Endodermal cell (in vitro differentiated cells): ENCODE results near the gene CCDC61. TPM values are rescaled to one million over a fixed set of nuclear protein-coding genes. Genes with fewer than 3 reads are reported as not detected.

ENCODE experiments used
- DNase-seq: peaks from one replicate; pipeline ENCODE4 v3.0.0-alpha.2; 2017
- H3K27ac ChIP-seq: 2 replicates; pipeline ENCODE4 v1.5.1; 2013; ENCODE audit warnings: mild to moderate bottlenecking, low read depth, low read length, moderate library complexity
- H3K27me3 ChIP-seq: 2 replicates; pipeline ENCODE4 v1.6.1; 2013; ENCODE audit warnings: mild to moderate bottlenecking, low read length, moderate library complexity; ENCODE audit not compliant: insufficient read depth, control insufficient read depth, poor library complexity, severe bottlenecking
- H3K36me3 ChIP-seq: 2 replicates; pipeline ENCODE4 v1.7.0; 2013; ENCODE audit warnings: mild to moderate bottlenecking, low read length, moderate library complexity; ENCODE audit not compliant: control insufficient read depth, insufficient read depth
- H3K4me1 ChIP-seq: one replicate; pipeline ENCODE4 v1.7.0; 2013; ENCODE audit warnings: low read length; ENCODE audit not compliant: control insufficient read depth, insufficient read depth
- H3K4me3 ChIP-seq: 2 replicates; pipeline ENCODE4 v1.5.1; 2013; ENCODE audit warnings: mild to moderate bottlenecking, low read length, moderate library complexity
- H3K9ac ChIP-seq: 2 replicates; pipeline ENCODE4 v1.6.1; 2013; ENCODE audit warnings: mild to moderate bottlenecking, low read length, moderate library complexity; ENCODE audit not compliant: poor library complexity, severe bottlenecking; ENCODE audit errors: extremely low read depth
- H3K9me3 ChIP-seq: 2 replicates; pipeline ENCODE4 v1.6.1; 2013; ENCODE audit warnings: mild to moderate bottlenecking, low read length, moderate library complexity; ENCODE audit not compliant: control insufficient read depth
- H3K27ac Mint-ChIP-seq: 2 replicates; pipeline ENCODE4 v1.8.0; 2020; ENCODE audit warnings: mixed read lengths
- H3K27me3 Mint-ChIP-seq: 2 replicates; pipeline ENCODE4 v1.8.0; 2021; ENCODE audit warnings: mild to moderate bottlenecking, mixed read lengths; ENCODE audit not compliant: insufficient read depth
- H3K36me3 Mint-ChIP-seq: 2 replicates; pipeline ENCODE4 v1.8.0; 2020; ENCODE audit warnings: low read depth, mixed read lengths
- H3K4me1 Mint-ChIP-seq: 2 replicates; pipeline ENCODE4 v1.8.0; 2020; ENCODE audit warnings: mixed read lengths
- H3K4me3 Mint-ChIP-seq: 2 replicates; pipeline ENCODE4 v1.8.0; 2020; ENCODE audit warnings: mild to moderate bottlenecking, moderate library complexity, mixed read lengths
- H3K9me3 Mint-ChIP-seq: 2 replicates; pipeline ENCODE4 v1.8.0; 2020; ENCODE audit warnings: mild to moderate bottlenecking, mixed read lengths
- CTCF ChIP-seq: fragments of 200-600 bp; sonication (generic); conservative IDR thresholded peaks from 2 replicates; pipeline ENCODE4 v1.5.0; 2021; ENCODE audit warnings: antibody characterized with exemption, mild to moderate bottlenecking
- WGBS, 2 experiments: methylation state at CpG; one replicate each; pipeline versions ENCODE4 v1.1.5 to v1.1.7; 2013; ENCODE audit warnings: missing lambda C conversion rate in 2 of 2, mixed read lengths in 1 of 2; ENCODE audit not compliant: insufficient coverage in 1 of 2, insufficient read length in 1 of 2; 5-methylcytosine and 5-hydroxymethylcytosine counted together
- total RNA-seq, 2 donors: library from RNA; stranded (reverse); fragmentation: NEBNext Ultra II Directional in 1 of 2; extraction: Animal tissue kit (Norgen Biotek cat#: 25700) in 1 of 2; gene quantifications; 2 replicates in 1 of 2; 3 replicates in 1 of 2; pipeline ENCODE4 v1.2.1, GENCODE V29; 2021

CCDC61 gene
- total RNA-seq, 2 donors from 2014 or later: 23.2 to 23.6 TPM

GRCh38 chr19:45952686-45953505 lies 42.4 kb upstream of the CCDC61 start:
- Histone ChIP-seq H3K9ac (no peak overlapping the region), H3K9me3 (no peaks in the 10 kb centered on the region), H3K27ac (peak overlapping the region; percentile 93), H3K27me3 (peaks cover 13% of the 10 kb centered on the region), H3K36me3 (no peaks in the 10 kb centered on the region), H3K4me3 (peak overlapping the region; percentile 82), H3K4me1 (no peaks in the 10 kb centered on the region)
- peak overlapping the region; percentile 87 for H3K27ac Mint-ChIP-seq
- peak overlapping the region; percentile 65 for H3K4me3 Mint-ChIP-seq
- peak; percentile 97 for DNase-seq
- WGBS, 2 experiments: 1 to 2% methylated on average over 15 to 39 of the region's 43 CpGs
- H3K36me3 Mint-ChIP-seq: no peaks in the 10 kb centered on the region
- TF ChIP-seq CTCF: no peak
- H3K4me1 Mint-ChIP-seq: peaks cover 2% of the 10 kb centered on the region
- no peaks in the 10 kb centered on the region for H3K9me3 Mint-ChIP-seq
- peaks cover 70% of the 10 kb centered on the region for H3K27me3 Mint-ChIP-seq

GRCh38 chr19:45953676-45954075 lies 41.6 kb upstream of the CCDC61 start:
- Histone ChIP-seq H3K4me1 (no peaks in the 10 kb centered on the region), H3K9me3 (no peaks in the 10 kb centered on the region), H3K27ac (peak overlapping the region; percentile 93), H3K4me3 (peak overlapping the region; percentile 82), H3K36me3 (no peaks in the 10 kb centered on the region), H3K27me3 (peaks cover 14% of the 10 kb centered on the region), H3K9ac (no peak overlapping the region)
- 83 to 95% methylated on average over 1 to 8 of the region's 8 CpGs for WGBS, 2 experiments
- no peak for TF ChIP-seq CTCF
- Mint-ChIP-seq H3K27me3 (peaks cover 72% of the 10 kb centered on the region), H3K4me3 (no peak overlapping the region), H3K4me1 (peaks cover 2% of the 10 kb centered on the region), H3K27ac (no peak overlapping the region), H3K36me3 (no peaks in the 10 kb centered on the region), H3K9me3 (no peaks in the 10 kb centered on the region)
- DNase-seq: no peak

- no peak for TF ChIP-seq CTCF
- Mint-ChIP-seq H3K27ac (no peak overlapping the region), H3K4me3 (no peak overlapping the region), H3K4me1 (peaks cover 2% of the 10 kb centered on the region), H3K27me3 (peaks cover 72% of the 10 kb centered on the region), H3K36me3 (no peaks in the 10 kb centered on the region), H3K9me3 (no peaks in the 10 kb centered on the region)
- Histone ChIP-seq H3K4me1 (no peaks in the 10 kb centered on the region), H3K9me3 (no peaks in the 10 kb centered on the region), H3K27me3 (peaks cover 19% of the 10 kb centered on the region), H3K36me3 (no peaks in the 10 kb centered on the region), H3K27ac (peak overlapping the region; percentile 93), H3K9ac (no peak overlapping the region), H3K4me3 (no peak overlapping the region)
- DNase-seq: no peak
- 51 to 71% methylated on average over 3 to 9 of the region's 9 CpGs for WGBS, 2 experiments
Measured at GRCh38 chr19:45954156-45954555, 41.1 kb upstream of the CCDC61 start.
